Testis (tissue), 2 donors: ENCODE data around the gene POU3F1.
"Not testable (repeated sequence)": the region's sequence is repeated elsewhere in the genome, so short reads cannot be mapped to it uniquely, and the experiment has no call there.

Experiments used
- POLR2A ChIP-seq: fragments of 450-650 bp; IDR thresholded peaks from one replicate; pipeline ENCODE4 v1.6.1; 2017; ENCODE audit warnings: antibody characterized with exemption, mild to moderate bottlenecking, moderate library complexity
- TF ChIP-seq, protein P1 (sequence below), 3 experiments: fragments of 450-650 bp in 2 of 3; fragments of 200-600 bp in 1 of 3; sonication (generic) in 1 of 3; IDR thresholded peaks; one replicate each; pipeline ENCODE4 v1.5.1; 2016 to 2019; ENCODE audit warnings: antibody characterized with exemption in 3 of 3, mild to moderate bottlenecking in 2 of 3, moderate library complexity in 1 of 3

DNA sequence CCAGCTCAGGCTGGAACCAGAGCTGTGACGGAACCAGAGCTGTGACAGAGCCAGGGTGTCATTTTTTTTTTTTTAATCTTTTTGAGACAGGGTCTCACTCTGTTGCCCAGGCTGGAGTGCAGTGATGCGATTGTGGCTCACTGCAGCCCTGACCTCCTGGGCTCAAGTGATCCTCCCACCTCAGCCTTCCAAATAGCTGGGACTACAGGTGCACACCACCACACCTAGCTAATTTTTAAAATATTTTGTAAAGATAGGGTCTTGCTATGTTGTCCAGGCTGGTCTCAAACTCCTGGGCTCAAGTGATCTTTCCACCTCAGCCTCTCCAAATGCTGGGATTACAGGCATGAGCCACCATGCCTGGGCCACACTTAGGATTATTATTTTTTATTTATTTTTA is 13.6 kb downstream of the POU3F1 start:
- TF ChIP-seq POLR2A: not testable (repeated sequence)
- TF ChIP-seq, protein P1, sequence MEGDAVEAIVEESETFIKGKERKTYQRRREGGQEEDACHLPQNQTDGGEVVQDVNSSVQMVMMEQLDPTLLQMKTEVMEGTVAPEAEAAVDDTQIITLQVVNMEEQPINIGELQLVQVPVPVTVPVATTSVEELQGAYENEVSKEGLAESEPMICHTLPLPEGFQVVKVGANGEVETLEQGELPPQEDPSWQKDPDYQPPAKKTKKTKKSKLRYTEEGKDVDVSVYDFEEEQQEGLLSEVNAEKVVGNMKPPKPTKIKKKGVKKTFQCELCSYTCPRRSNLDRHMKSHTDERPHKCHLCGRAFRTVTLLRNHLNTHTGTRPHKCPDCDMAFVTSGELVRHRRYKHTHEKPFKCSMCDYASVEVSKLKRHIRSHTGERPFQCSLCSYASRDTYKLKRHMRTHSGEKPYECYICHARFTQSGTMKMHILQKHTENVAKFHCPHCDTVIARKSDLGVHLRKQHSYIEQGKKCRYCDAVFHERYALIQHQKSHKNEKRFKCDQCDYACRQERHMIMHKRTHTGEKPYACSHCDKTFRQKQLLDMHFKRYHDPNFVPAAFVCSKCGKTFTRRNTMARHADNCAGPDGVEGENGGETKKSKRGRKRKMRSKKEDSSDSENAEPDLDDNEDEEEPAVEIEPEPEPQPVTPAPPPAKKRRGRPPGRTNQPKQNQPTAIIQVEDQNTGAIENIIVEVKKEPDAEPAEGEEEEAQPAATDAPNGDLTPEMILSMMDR (IDR thresholded peaks at IDR 0.05): not testable (repeated sequence)
